ENCODE measurements around the gene MSANTD3.

Gene MSANTD3

DNA sequence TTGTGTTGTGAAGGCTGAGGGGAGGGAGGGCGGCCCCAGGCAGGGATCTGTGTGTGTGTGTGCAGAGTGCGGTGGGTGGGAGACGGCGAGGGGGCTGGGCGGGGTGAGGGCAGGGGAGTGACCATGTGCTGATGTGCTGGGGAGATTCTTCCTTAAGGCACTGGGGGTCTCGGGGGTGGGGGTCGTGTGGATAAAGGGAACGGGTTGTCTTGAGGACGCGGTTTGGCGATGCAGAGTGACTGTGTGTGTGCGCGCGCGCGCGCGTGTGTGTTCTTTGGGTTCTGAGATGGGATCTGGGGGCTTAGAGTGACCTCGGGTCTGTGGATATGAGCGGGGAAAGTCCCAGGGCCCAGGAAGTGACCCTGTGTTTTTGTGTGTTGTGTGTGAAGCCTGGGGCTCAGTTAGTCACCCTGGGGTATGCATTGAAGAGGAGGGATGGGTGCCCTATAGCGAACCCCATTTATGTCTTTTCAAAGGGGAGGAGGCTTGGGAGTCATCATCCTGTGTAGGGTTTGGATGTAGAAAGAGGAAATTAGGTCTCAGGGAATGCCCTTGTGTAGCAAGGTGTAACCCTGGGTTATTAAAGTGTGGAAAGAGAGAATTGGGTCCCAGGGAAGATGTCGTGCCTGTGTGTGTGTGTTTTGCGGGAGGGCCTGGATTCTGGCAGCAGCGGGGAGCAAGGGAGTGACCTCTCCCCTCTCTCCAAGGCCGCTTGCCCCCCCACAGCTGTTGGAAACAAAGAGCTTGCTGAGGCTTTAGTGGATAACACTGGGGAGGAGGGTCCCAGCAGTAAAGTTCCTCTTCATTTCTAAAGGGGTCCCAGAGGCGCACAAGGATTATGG lies 47.4 kb downstream of the MSANTD3 start:
- Histone ChIP-seq H3K4me1 (ENCODE audit: control insufficient read depth in 2 of 2, insufficient read depth in 2 of 2, low read length in 2 of 2) (no peaks in the 10 kb centered on the region), H3K27ac (ENCODE audit: low read depth in 2 of 2, low read length in 2 of 2) (no peak overlapping the region)

GRCh38 chr9:100474924-100475276 lies 48.0 kb downstream of the MSANTD3 start:
- Histone ChIP-seq H3K9ac (ENCODE audit: low read depth in 1 of 2, low read length in 2 of 2) (no peak overlapping the region), H3K9me3 (ENCODE audit: control insufficient read depth in 2 of 2, low read length in 2 of 2) (no peaks in the 10 kb centered on the region), H3K27me3 (ENCODE audit: control insufficient read depth in 2 of 2, insufficient read depth in 2 of 2, low read length in 2 of 2) (peaks cover 5 to 10% of the 10 kb centered on the region in 2 donors), H3K4me1 (ENCODE audit: control insufficient read depth in 2 of 2, insufficient read depth in 2 of 2, low read length in 2 of 2) (no peaks in the 10 kb centered on the region), H3K4me3 (ENCODE audit: low read length in 2 of 2) (no peak overlapping the region), H3K36me3 (ENCODE audit: control insufficient read depth in 2 of 2, insufficient read depth in 2 of 2, low read length in 2 of 2) (no peaks in the 10 kb centered on the region), H3K27ac (ENCODE audit: low read depth in 2 of 2, low read length in 2 of 2) (no peak overlapping the region)

More for the DNA sequence above, 47.4 kb downstream of the MSANTD3 start:
- no peak overlapping the region for H3K9ac ChIP-seq (ENCODE audit: low read depth in 1 of 2, low read length in 2 of 2)
- H3K9me3 ChIP-seq (ENCODE audit: control insufficient read depth in 2 of 2, low read length in 2 of 2), result no peaks in the 10 kb centered on the region
- peaks cover 5 to 10% of the 10 kb centered on the region in 2 donors for H3K27me3 ChIP-seq (ENCODE audit: control insufficient read depth in 2 of 2, insufficient read depth in 2 of 2, low read length in 2 of 2)
- peak overlapping the region in 1 of 2 donors; percentile 58 for H3K4me3 ChIP-seq (ENCODE audit: low read length in 2 of 2)
- H3K36me3 ChIP-seq (ENCODE audit: control insufficient read depth in 2 of 2, insufficient read depth in 2 of 2, low read length in 2 of 2), result no peaks in the 10 kb centered on the region

- peaks cover 5 to 8% of the 10 kb centered on the region in 2 donors for H3K27me3 ChIP-seq (ENCODE audit: control insufficient read depth in 2 of 2, insufficient read depth in 2 of 2, low read length in 2 of 2)
- no peak overlapping the region for H3K27ac ChIP-seq (ENCODE audit: low read depth in 2 of 2, low read length in 2 of 2)
Observed at GRCh38 chr9:100477241-100477640, 50.3 kb downstream of the MSANTD3 start.

DNA sequence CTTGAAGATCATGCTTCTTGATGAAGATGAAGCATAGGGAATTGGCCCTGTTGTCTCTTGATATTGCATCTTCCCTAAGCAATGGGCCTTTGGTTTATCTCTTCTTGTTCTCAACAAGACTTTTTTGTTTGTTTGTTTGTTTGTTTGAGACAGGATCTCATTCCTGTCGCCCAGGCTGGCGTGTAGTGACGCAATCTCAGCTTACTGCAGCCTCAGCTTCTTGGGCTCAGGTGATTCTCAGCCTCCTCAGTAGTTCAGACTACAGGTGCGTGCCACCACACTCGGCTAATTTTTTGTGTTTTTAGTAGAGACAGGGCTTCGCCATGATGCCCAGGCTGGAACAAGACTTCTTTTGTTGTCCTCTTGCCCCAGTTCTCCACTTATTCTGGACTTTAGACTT lies 51.2 kb downstream of the MSANTD3 start:
- Histone ChIP-seq H3K4me3 (ENCODE audit: low read length in 2 of 2) (no peak overlapping the region), H3K4me1 (ENCODE audit: control insufficient read depth in 2 of 2, insufficient read depth in 2 of 2, low read length in 2 of 2) (no peaks in the 10 kb centered on the region), H3K27me3 (ENCODE audit: control insufficient read depth in 2 of 2, insufficient read depth in 2 of 2, low read length in 2 of 2) (peaks cover 4 to 5% of the 10 kb centered on the region in 2 donors), H3K9me3 (ENCODE audit: control insufficient read depth in 2 of 2, low read length in 2 of 2) (no peaks in the 10 kb centered on the region), H3K9ac (ENCODE audit: low read depth in 1 of 2, low read length in 2 of 2) (no peak overlapping the region), H3K27ac (ENCODE audit: low read depth in 2 of 2, low read length in 2 of 2) (no peak overlapping the region), H3K36me3 (ENCODE audit: control insufficient read depth in 2 of 2, insufficient read depth in 2 of 2, low read length in 2 of 2) (no peaks in the 10 kb centered on the region)

More at GRCh38 chr9:100477241-100477640, 50.3 kb downstream of the MSANTD3 start:
- H3K9ac ChIP-seq (ENCODE audit: low read depth in 1 of 2, low read length in 2 of 2), result no peak overlapping the region
- H3K4me1 ChIP-seq (ENCODE audit: control insufficient read depth in 2 of 2, insufficient read depth in 2 of 2, low read length in 2 of 2), result no peaks in the 10 kb centered on the region
- H3K4me3 ChIP-seq (ENCODE audit: low read length in 2 of 2), result no peak overlapping the region
- no peaks in the 10 kb centered on the region for H3K9me3 ChIP-seq (ENCODE audit: control insufficient read depth in 2 of 2, low read length in 2 of 2)
- H3K36me3 ChIP-seq (ENCODE audit: control insufficient read depth in 2 of 2, insufficient read depth in 2 of 2, low read length in 2 of 2), result no peaks in the 10 kb centered on the region

DNA sequence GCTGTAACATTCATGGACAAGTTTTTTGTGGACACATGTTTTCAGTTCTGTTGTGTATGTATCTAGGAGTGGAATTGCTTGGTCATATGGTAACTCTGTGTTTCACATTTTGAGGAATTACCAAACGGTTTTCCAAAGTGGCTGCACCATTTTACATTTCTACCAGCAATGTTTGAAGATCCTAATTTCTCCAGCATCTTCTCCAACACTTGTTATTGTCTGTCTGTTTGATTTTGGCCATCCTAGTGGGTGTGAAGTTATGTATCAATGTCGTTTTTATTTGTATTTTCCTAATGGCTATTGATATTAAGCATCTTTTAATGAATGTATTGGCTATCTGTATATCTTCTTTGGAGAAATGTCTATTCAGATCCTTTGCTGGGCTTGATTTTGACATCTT lies 52.9 kb downstream of the MSANTD3 start:
- Histone ChIP-seq H3K9me3 (ENCODE audit: control insufficient read depth in 2 of 2, low read length in 2 of 2) (no peaks in the 10 kb centered on the region), H3K27ac (ENCODE audit: low read depth in 2 of 2, low read length in 2 of 2) (no peak overlapping the region), H3K9ac (ENCODE audit: low read depth in 1 of 2, low read length in 2 of 2) (no peak overlapping the region), H3K36me3 (ENCODE audit: control insufficient read depth in 2 of 2, insufficient read depth in 2 of 2, low read length in 2 of 2) (no peaks in the 10 kb centered on the region), H3K4me3 (ENCODE audit: low read length in 2 of 2) (no peak overlapping the region), H3K27me3 (ENCODE audit: control insufficient read depth in 2 of 2, insufficient read depth in 2 of 2, low read length in 2 of 2) (no peaks in the 10 kb centered on the region), H3K4me1 (ENCODE audit: control insufficient read depth in 2 of 2, insufficient read depth in 2 of 2, low read length in 2 of 2) (no peaks in the 10 kb centered on the region)

DNA sequence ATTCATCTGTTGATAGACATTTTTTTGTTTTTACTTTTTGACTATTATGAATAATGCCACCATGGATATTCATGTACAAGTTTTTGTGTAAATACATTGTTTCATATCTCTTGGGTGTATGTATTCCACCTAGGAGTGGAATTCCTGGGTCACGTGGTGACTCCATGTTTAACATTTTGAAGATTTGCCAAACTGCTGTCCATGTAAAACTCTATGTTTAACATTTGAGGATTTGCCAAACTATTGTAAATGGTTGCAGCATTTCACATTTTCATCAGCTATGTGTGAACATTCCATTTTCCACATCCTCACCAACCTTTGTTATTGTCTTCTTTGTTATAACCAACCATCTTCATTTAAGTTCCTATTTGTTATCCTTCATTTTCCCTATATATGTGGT lies 58.3 kb downstream of the MSANTD3 start:
- no peaks in the 10 kb centered on the region for H3K27me3 ChIP-seq (ENCODE audit: control insufficient read depth in 2 of 2, insufficient read depth in 2 of 2, low read length in 2 of 2)
- no peaks in the 10 kb centered on the region for H3K36me3 ChIP-seq (ENCODE audit: control insufficient read depth in 2 of 2, insufficient read depth in 2 of 2, low read length in 2 of 2)
- H3K9me3 ChIP-seq (ENCODE audit: control insufficient read depth in 2 of 2, low read length in 2 of 2), result no peaks in the 10 kb centered on the region

GRCh38 chr9:100486479-100487176 lies 59.7 kb downstream of the MSANTD3 start:
- Histone ChIP-seq H3K9ac (ENCODE audit: low read depth in 1 of 2, low read length in 2 of 2) (no peak overlapping the region), H3K36me3 (ENCODE audit: control insufficient read depth in 2 of 2, insufficient read depth in 2 of 2, low read length in 2 of 2) (no peaks in the 10 kb centered on the region), H3K4me1 (ENCODE audit: control insufficient read depth in 2 of 2, insufficient read depth in 2 of 2, low read length in 2 of 2) (no peaks in the 10 kb centered on the region), H3K27me3 (ENCODE audit: control insufficient read depth in 2 of 2, insufficient read depth in 2 of 2, low read length in 2 of 2) (no peaks in the 10 kb centered on the region), H3K9me3 (ENCODE audit: control insufficient read depth in 2 of 2, low read length in 2 of 2) (no peaks in the 10 kb centered on the region), H3K4me3 (ENCODE audit: low read length in 2 of 2) (no peak overlapping the region), H3K27ac (ENCODE audit: low read depth in 2 of 2, low read length in 2 of 2) (no peak overlapping the region)

More for the DNA sequence above, 58.3 kb downstream of the MSANTD3 start:
- Histone ChIP-seq H3K27ac (ENCODE audit: low read depth in 2 of 2, low read length in 2 of 2) (no peak overlapping the region), H3K4me3 (ENCODE audit: low read length in 2 of 2) (no peak overlapping the region), H3K9ac (ENCODE audit: low read depth in 1 of 2, low read length in 2 of 2) (no peak overlapping the region), H3K4me1 (ENCODE audit: control insufficient read depth in 2 of 2, insufficient read depth in 2 of 2, low read length in 2 of 2) (no peaks in the 10 kb centered on the region)

DNA sequence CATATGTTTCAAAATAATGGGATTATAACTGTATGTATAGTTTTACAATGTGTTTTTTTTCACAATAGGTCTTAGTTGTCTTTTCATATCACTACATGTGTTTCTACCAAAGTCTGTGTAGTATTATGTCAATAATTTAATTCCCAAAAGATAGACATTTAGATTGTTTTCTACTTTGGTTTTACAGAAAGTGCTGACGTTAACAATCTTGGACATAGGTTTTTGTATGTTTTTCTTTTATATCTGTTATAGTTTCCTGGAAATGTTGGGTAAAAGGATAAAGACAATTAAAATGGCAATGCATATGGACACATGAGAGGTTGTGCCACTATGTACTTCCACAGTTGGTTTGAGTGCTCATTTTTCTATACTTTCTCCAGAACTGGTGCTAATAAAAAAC lies 61.2 kb downstream of the MSANTD3 start:
- no peaks in the 10 kb centered on the region for H3K9me3 ChIP-seq (ENCODE audit: control insufficient read depth in 2 of 2, low read length in 2 of 2)
- H3K4me3 ChIP-seq (ENCODE audit: low read length in 2 of 2), result no peak overlapping the region
- no peaks in the 10 kb centered on the region for H3K36me3 ChIP-seq (ENCODE audit: control insufficient read depth in 2 of 2, insufficient read depth in 2 of 2, low read length in 2 of 2)
- H3K9ac ChIP-seq (ENCODE audit: low read depth in 1 of 2, low read length in 2 of 2), result no peak overlapping the region
- no peak overlapping the region for H3K27ac ChIP-seq (ENCODE audit: low read depth in 2 of 2, low read length in 2 of 2)
- H3K4me1 ChIP-seq (ENCODE audit: control insufficient read depth in 2 of 2, insufficient read depth in 2 of 2, low read length in 2 of 2), result no peaks in the 10 kb centered on the region
- H3K27me3 ChIP-seq (ENCODE audit: control insufficient read depth in 2 of 2, insufficient read depth in 2 of 2, low read length in 2 of 2), result no peaks in the 10 kb centered on the region

- Histone ChIP-seq H3K4me1 (ENCODE audit: control insufficient read depth in 2 of 2, insufficient read depth in 2 of 2, low read length in 2 of 2) (no peaks in the 10 kb centered on the region), H3K9me3 (ENCODE audit: control insufficient read depth in 2 of 2, low read length in 2 of 2) (no peaks in the 10 kb centered on the region), H3K36me3 (ENCODE audit: control insufficient read depth in 2 of 2, insufficient read depth in 2 of 2, low read length in 2 of 2) (no peaks in the 10 kb centered on the region), H3K9ac (ENCODE audit: low read depth in 1 of 2, low read length in 2 of 2) (no peak overlapping the region), H3K4me3 (ENCODE audit: low read length in 2 of 2) (no peak overlapping the region), H3K27ac (ENCODE audit: low read depth in 2 of 2, low read length in 2 of 2) (no peak overlapping the region), H3K27me3 (ENCODE audit: control insufficient read depth in 2 of 2, insufficient read depth in 2 of 2, low read length in 2 of 2) (no peaks in the 10 kb centered on the region)
Observed at GRCh38 chr9:100489836-100490235, 62.9 kb downstream of the MSANTD3 start.

DNA sequence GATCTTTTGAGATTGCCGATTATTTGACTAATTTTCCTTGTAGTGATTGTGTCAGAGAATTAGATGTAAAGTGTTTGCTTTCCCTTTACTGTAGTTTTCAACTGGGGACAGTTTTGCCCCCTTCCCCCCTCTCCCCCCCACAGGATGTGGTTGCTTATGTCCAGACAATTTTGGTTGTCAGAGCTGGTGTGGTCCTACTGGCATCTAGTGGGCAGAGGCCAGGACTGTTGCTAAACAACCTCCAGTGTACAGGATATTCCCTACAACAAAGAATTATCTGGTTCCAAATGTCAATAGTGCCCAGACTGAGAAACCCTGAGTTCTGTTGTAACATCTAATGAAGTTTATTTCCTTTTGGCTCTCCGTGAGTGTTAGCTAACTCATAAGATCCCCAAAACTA lies 66.0 kb downstream of the MSANTD3 start:
- no peaks in the 10 kb centered on the region for H3K9me3 ChIP-seq (ENCODE audit: control insufficient read depth in 2 of 2, low read length in 2 of 2)
- H3K4me3 ChIP-seq (ENCODE audit: low read length in 2 of 2), result no peak overlapping the region
- no peaks in the 10 kb centered on the region for H3K27me3 ChIP-seq (ENCODE audit: control insufficient read depth in 2 of 2, insufficient read depth in 2 of 2, low read length in 2 of 2)
- no peaks in the 10 kb centered on the region for H3K4me1 ChIP-seq (ENCODE audit: control insufficient read depth in 2 of 2, insufficient read depth in 2 of 2, low read length in 2 of 2)
- H3K9ac ChIP-seq (ENCODE audit: low read depth in 1 of 2, low read length in 2 of 2), result no peak overlapping the region
- no peaks in the 10 kb centered on the region for H3K36me3 ChIP-seq (ENCODE audit: control insufficient read depth in 2 of 2, insufficient read depth in 2 of 2, low read length in 2 of 2)
- no peak overlapping the region for H3K27ac ChIP-seq (ENCODE audit: low read depth in 2 of 2, low read length in 2 of 2)

Data from mucosa of rectum (tissue), 2 donors.